Stimulated activated CD4-positive, alpha-beta T cell treated with anti-CD3 and anti-CD28 coated beads, Interleukin-4, amount 100 ng/mL, for 4 hours (primary cell): ENCODE data around the gene RACGAP1.
"Not testable (repeated sequence)": the region's sequence is repeated elsewhere in the genome, so short reads cannot be mapped to it uniquely, and the experiment has no call there.

Experiments
- DNase-seq, 2 experiments: peaks; one replicate each; pipeline ENCODE4 v3.0.0-alpha.2; 2020

The RACGAP1 gene

GRCh38 chr12:50055831-50056638, 30.7 kb upstream of the RACGAP1 start:
- peak; percentile 62 for DNase-seq

DNA sequence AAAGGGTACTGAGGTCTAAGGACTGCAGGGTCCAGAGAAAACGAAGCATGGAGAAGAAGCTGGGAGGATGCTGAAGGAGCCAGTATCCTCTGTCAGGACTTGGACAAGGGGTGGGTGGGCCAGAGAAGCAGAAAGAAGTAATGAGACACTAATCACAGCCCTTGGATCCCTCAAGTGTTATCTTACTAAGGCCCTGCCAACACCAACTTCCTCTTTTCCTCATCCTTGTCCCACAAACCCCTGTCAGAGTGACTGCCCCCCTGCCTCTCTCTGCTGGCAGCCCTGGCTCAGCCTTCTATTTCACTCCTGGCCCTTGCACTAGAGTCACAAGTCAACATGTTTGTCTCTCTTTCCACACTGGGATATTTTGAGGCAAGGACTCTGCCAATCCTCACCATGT, 28.3 kb upstream of the RACGAP1 start:
- no peak for DNase-seq

GRCh38 chr12:50052964-50053363, 27.7 kb upstream of the RACGAP1 start:
- DNase-seq: no peak

DNA sequence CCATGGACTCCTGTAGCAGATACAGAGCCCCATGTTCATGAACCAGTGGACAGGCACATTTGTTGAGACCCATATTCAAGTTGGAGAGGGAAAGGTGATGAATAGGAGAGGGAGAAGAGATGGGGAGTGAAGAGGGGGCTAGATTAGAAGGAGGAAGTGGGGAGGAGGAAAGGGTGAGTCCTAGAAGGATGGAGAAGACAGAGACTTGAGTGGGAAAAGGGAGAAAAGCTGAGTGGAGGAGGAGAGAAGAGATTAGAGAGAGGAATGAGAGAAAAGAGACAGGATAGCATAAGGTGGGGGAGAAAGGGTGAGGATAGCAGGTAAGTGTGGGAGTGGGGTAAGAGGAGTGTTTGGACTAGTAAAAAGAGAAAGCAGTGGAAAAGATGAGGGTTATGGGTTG, 27.2 kb upstream of the RACGAP1 start:
- no peak for DNase-seq

DNA sequence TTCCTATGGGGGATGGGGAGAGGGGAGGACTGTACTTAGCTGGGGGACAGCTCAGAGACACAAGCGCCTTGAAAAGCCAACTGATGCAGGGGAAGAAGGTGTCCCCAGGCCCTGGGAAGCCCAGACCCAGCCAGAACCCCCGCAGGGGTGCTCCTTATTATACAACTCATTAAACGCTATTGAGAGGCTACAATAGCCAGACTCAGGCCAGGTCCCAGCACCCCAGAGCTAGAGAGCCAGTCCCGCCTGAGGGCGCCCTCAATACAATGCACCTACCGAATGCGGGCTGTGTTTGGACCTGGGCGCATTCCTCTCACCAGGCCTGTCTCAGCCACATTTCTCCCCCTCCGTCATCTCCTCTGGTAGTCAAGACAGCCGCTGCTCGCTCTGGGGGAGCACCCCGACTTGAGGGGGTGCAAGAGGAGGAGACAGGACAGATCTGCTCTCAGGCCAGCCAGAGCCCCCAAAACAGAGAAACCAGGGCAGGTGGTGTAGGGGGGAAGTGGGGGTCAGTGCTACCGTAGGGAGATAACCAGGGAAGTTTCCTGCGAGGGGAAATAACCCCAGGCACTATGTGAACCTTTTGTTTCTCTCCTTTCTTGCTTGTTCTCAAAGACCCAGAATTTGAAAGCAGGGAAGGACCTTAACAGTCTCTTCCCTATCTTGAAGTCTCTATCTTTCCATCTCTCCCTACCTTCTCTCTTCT, 26.0 kb upstream of the RACGAP1 start:
- no peak for DNase-seq

DNA sequence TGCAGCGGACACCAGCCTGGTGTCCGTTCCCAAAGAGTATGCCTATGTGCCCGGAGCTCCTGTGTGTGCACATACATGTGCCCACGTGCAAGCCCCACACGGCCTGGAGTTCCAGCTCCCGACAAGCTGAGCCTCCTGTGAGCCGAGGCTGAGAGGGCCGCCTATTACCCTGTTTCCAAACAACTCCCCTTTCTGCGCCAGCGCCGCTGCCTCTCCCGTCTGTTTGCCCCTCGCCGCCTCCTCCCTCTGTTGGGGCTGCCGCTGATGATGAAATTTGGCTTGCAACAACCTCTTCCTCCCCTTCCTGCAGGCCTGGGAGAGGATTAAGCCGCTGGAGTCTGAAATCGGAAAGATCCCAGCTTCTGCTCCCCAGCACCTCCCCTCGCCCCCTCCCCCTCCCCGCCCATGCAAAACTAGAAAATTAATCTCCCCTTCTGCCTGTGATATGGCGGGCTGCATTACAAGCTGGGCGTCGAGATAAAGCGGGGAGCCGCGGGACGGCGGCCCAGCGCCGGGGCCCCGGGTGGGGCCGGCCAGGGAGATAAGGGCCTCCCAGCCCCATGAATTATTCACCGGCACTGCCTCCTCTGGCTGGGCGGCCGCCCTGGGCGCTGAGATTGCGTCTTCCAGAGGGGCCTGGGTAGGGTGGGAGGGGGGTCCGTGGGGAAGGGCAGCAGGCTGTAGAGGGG, 25.3 kb upstream of the RACGAP1 start:
- DNase-seq: no peak

DNA sequence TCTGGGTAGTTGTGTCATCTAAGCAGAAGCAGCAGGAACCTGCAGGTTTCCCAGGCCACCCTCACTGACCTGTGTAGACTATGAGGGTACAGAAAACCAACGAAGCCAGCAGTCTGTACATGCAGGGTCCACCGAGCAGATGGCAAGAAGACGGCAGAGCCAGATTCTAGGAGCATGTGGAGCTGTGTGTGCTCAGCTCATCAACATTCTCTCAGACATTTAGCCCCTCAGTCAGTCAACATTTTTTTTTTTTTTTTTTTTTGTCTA, 24.8 kb upstream of the RACGAP1 start:
- no peak for DNase-seq

GRCh38 chr12:50049254-50050118, 24.2 kb upstream of the RACGAP1 start:
- DNase-seq: no peak

GRCh38 chr12:50047693-50048250, 22.5 kb upstream of the RACGAP1 start:
- DNase-seq: no peak

GRCh38 chr12:50043854-50044253, 18.6 kb upstream of the RACGAP1 start:
- no peak for DNase-seq

- no peak for DNase-seq
Observed at GRCh38 chr12:50043308-50043707, 18.0 kb upstream of the RACGAP1 start.

DNA sequence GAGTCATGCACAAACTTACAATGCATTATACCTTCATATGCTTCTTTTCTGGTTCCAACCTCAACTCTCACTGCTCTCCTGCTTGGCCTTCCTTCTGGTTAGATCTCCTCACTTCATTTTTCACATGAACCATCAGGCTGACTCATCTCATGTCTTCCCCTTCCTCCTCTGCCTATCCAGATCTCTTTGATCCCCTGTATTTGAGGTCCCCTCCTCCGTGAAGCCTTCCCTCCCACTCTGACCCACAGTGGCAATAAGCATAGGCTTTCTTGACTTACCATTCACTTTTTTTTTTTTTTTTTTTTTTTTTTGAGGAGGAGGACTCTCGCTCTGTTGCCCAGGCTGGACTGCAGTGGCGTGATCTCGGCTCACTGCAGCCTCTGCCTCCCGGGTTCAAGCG, 17.4 kb upstream of the RACGAP1 start:
- DNase-seq: peak in 1 of 2 experiments; percentile 60

GRCh38 chr12:50041962-50042361, 16.7 kb upstream of the RACGAP1 start:
- DNase-seq: no peak

DNA sequence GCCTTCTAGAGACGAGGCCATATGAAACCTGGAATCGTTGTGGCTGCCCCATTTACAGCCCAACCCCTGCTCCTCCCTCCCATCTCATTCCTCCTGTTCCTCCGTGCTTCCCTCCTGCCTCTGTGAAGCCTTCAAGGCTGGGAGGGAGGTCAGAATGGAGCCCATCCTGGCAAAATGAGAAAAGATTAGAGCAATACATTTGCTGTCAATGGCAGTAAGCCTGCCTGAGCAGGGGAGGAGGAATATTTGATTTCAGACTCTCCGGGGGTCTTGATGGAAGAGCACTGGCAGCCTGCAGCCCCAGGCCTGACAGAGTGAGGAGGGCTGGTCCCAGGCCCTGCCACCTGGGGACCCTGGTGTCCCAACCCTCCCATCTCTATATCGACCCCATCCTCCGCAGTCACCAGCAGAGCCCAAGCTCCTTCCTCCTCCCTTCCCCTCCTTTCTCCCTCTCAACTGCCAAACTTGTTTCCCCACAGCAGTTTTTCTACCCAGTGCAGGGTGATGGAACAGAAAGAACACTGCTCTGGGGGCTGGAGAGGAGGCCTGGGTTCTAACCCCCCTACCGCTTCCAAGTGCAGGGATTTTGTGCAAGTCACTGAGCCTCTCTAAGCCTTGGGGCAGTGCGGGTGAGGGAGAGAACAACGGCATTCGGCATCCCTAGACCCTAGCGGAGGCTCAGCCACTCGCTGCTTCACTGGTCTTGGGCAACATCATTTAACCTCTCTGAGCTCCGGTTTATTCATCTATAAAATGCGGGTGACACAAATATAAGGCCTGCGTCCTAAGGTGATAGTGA, 16.0 kb upstream of the RACGAP1 start:
- DNase-seq: no peak

- no peak for DNase-seq
Observed at GRCh38 chr12:50040657-50041056, 15.4 kb upstream of the RACGAP1 start.

GRCh38 chr12:50039151-50039835, 14.0 kb upstream of the RACGAP1 start:
- DNase-seq: peak; percentile 74 to 89

GRCh38 chr12:50038336-50038735, 13.0 kb upstream of the RACGAP1 start:
- no peak for DNase-seq

GRCh38 chr12:50032854-50033581, 7.7 kb upstream of the RACGAP1 start:
- DNase-seq: no peak

- DNase-seq: no peak
Observed at GRCh38 chr12:50032515-50032853, 7.2 kb upstream of the RACGAP1 start.

DNA sequence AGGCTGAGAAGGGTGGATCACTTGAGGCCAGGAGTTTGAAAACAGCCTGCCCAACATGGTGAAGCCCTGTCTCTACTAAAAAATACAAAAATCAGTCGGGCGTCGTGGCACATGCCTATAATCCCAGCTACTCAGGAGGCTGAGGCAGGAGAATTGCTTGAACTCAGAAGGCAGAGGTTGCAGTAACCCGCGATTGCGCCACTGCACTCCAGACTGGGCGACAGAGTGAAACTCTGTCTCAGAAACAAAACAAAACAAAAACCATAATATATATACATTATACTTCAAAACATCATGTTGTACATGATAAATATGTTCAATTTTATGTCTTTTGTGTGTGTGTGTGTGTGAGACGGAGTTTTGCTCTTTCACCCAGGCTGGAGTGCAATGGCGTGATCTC, 5.2 kb upstream of the RACGAP1 start:
- not testable (repeated sequence) for DNase-seq

DNA sequence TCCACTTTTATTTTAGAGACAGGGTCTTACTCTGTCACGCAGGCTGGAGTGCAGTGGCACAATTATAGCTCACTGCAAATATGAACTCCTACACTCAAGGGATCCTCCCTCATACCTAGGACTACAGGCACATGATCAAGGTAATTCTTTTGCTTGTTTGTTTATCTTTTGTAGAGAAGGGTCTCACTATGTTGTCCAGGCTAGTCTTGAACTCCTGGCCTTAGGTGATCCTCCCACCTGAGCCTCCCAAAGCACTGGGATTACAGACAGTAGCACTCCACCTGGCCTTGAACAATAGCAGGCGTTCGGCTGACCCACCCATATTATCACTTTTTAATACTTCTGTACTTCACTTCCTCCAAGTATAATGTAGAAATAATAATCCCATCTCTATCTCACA, 1.4 kb upstream of the RACGAP1 start:
- DNase-seq: no peak
